H1 (cell line): ENCODE measurements around the gene RALY. TPM values are rescaled to one million over a fixed set of nuclear protein-coding genes. Genes with fewer than 3 reads are reported as not detected.

Experiments
- ATF2 ChIP-seq: IDR thresholded peaks from 2 replicates; pipeline ENCODE4 v1.6.1; 2012; ENCODE audit warnings: low read length, inconsistent platforms
- BCL11A ChIP-seq, 2 experiments: IDR thresholded peaks; one replicate each; pipeline ENCODE4 v1.6.1; 2011; ENCODE audit warnings: low read depth in 2 of 2, low read length in 2 of 2, mild to moderate bottlenecking in 2 of 2
- CHD1 ChIP-seq: IDR thresholded peaks from 2 replicates; pipeline ENCODE4 v1.6.1; 2012; ENCODE audit warnings: low read depth, low read length, improper control_type of control experiment
- EP300 ChIP-seq, 2 experiments: IDR thresholded peaks; 1 replicate in 1 of 2; 2 replicates in 1 of 2; pipeline ENCODE4 v1.6.1; 2011 to 2012; ENCODE audit warnings: low read depth in 2 of 2, low read length in 2 of 2, mild to moderate bottlenecking in 2 of 2, borderline replicate concordance in 1 of 2, inconsistent platforms in 1 of 2, moderate library complexity in 1 of 2
- FOSL1 ChIP-seq: IDR thresholded peaks from 2 replicates; pipeline ENCODE4 v1.6.1; 2011; ENCODE audit warnings: mild to moderate bottlenecking, low read depth, low read length, moderate library complexity; ENCODE audit not compliant: insufficient read depth
- KDM4A ChIP-seq: IDR thresholded peaks from one replicate; pipeline ENCODE4 v1.7.1; 2012; ENCODE audit warnings: low read depth, mild to moderate bottlenecking, moderate library complexity, low read length, inconsistent platforms; ENCODE audit not compliant: severe bottlenecking
- NRF1 ChIP-seq: IDR thresholded peaks from 2 replicates; pipeline ENCODE4 v1.6.1; 2011; ENCODE audit warnings: mild to moderate bottlenecking, low read depth, low read length, improper control_type of control experiment
- POLR2A ChIP-seq, 2 experiments: IDR thresholded peaks; 1 replicate in 1 of 2; 2 replicates in 1 of 2; pipeline ENCODE4 v1.6.1; 2011; ENCODE audit warnings: low read depth in 2 of 2, low read length in 2 of 2, mild to moderate bottlenecking in 2 of 2; ENCODE audit errors: control extremely low read depth in 1 of 2
- SAP30 ChIP-seq: fragments of 300-600 bp; sonication (generic); IDR thresholded peaks from 2 replicates; pipeline ENCODE4 v1.7.1; 2012; ENCODE audit warnings: low read length, moderate library complexity, mild to moderate bottlenecking, inconsistent platforms; ENCODE audit not compliant: insufficient read depth, insufficient replicate concordance
- SIX5 ChIP-seq: IDR thresholded peaks from 2 replicates; pipeline ENCODE4 v1.6.1; 2011; ENCODE audit warnings: mild to moderate bottlenecking, low read depth, low read length
- TAF1 ChIP-seq: IDR thresholded peaks from 2 replicates; pipeline ENCODE4 v1.6.1; 2011; ENCODE audit warnings: mild to moderate bottlenecking, low read depth, low read length
- polyA plus RNA-seq, 7 experiments: library from polyadenylated mRNA; depleted of rRNA in 3 of 7; stranded (reverse) in 5 of 7; unstranded in 2 of 7; fragments of >200 nt in 5 of 7; fragments of 200-250 nt in 2 of 7; gene quantifications; 1 replicate in 5 of 7; 2 replicates in 1 of 7; 4 replicates in 1 of 7; pipeline versions ENCODE4 v1.2.1 to v1.2.3, GENCODE V29; 2011 to 2013; ENCODE audit warnings: missing spikeins in 2 of 7, mixed read lengths in 2 of 7
- total RNA-seq: library from RNA; stranded (reverse); fragmentation: NEBNext Ultra II Directional; extraction: Animal tissue kit (Norgen Biotek cat#: 25700); gene quantifications from 2 replicates; pipeline ENCODE4 v1.2.1, GENCODE V29; 2021

Gene RALY
- total and polyA plus RNA-seq, 2 of the 8 experiments (the other 6 are each of a cell fraction or from before 2014, with no cell fraction given) = 133 to 148 TPM

GRCh38 chr20:33981347-33981746, 12.4 kb upstream of the RALY start (continued):
- TF ChIP-seq ATF2 = no peak
- no peak for TF ChIP-seq BCL11A (IDR thresholded peaks at IDR 0.05; ENCODE audit: low read depth in 2 of 2, low read length in 2 of 2)
- no peak for TF ChIP-seq TAF1
- no peak for TF ChIP-seq SIX5
- no peak for TF ChIP-seq EP300 (IDR thresholded peaks at IDR 0.05; ENCODE audit: borderline replicate concordance in 1 of 2, low read depth in 2 of 2, low read length in 2 of 2)
- TF ChIP-seq NRF1 = no peak
- TF ChIP-seq SAP30 = no peak
- TF ChIP-seq KDM4A = no peak
- no peak for TF ChIP-seq FOSL1
- no peak for TF ChIP-seq CHD1
- no peak for TF ChIP-seq POLR2A (IDR thresholded peaks at IDR 0.05; ENCODE audit: control extremely low read depth in 1 of 2, low read depth in 2 of 2, low read length in 2 of 2)
